Measurements from ENCODE around the gene SLC24A1.

SLC24A1 gene

GRCh38 chr15:65642594-65642993, 20.9 kb downstream of the SLC24A1 start:
- Histone ChIP-seq H3K9me3 (ENCODE audit: insufficient read depth, low read length) (no peaks in the 10 kb centered on the region), H3K36me3 (ENCODE audit: insufficient read depth, insufficient read length, low read length) (no peaks in the 10 kb centered on the region), H3K9ac (ENCODE audit: insufficient read length, low read depth) (no peak overlapping the region), H3K4me3 (ENCODE audit: insufficient read length, low read depth) (no peak overlapping the region), H3K27me3 (ENCODE audit: insufficient read depth, insufficient read length) (no peaks in the 10 kb centered on the region), H3K4me1 (ENCODE audit: insufficient read depth, insufficient read length) (peaks cover 3% of the 10 kb centered on the region)
- no peak for DNase-seq (ENCODE audit: low read depth, low spot score)
- TF ChIP-seq SUZ12 (IDR thresholded peaks at IDR 0.05; ENCODE audit: extremely low read depth, insufficient read depth, insufficient read length) (no peak), ZNF274 (IDR thresholded peaks at IDR 0.05; ENCODE audit: low read depth, low read length) (no peak), YY1 (IDR thresholded peaks at IDR 0.05; ENCODE audit: insufficient read depth, insufficient read length) (no peak)

GRCh38 chr15:65644282-65644681, 22.5 kb downstream of the SLC24A1 start:
- Histone ChIP-seq H3K27me3 (ENCODE audit: insufficient read depth, insufficient read length) (no peaks in the 10 kb centered on the region), H3K4me3 (ENCODE audit: insufficient read length, low read depth) (no peak overlapping the region), H3K9me3 (ENCODE audit: insufficient read depth, low read length) (no peaks in the 10 kb centered on the region), H3K36me3 (ENCODE audit: insufficient read depth, insufficient read length, low read length) (no peaks in the 10 kb centered on the region), H3K4me1 (ENCODE audit: insufficient read depth, insufficient read length) (peaks cover 3% of the 10 kb centered on the region), H3K9ac (ENCODE audit: insufficient read length, low read depth) (no peak overlapping the region)
- DNase-seq (ENCODE audit: low read depth, low spot score), result no peak
- TF ChIP-seq SUZ12 (IDR thresholded peaks at IDR 0.05; ENCODE audit: extremely low read depth, insufficient read depth, insufficient read length), result no peak
- no peak for TF ChIP-seq YY1 (IDR thresholded peaks at IDR 0.05; ENCODE audit: insufficient read depth, insufficient read length)
- TF ChIP-seq ZNF274 (IDR thresholded peaks at IDR 0.05; ENCODE audit: low read depth, low read length), result no peak

GRCh38 chr15:65645392-65645791, 23.7 kb downstream of the SLC24A1 start:
- no peak for TF ChIP-seq SUZ12 (IDR thresholded peaks at IDR 0.05; ENCODE audit: extremely low read depth, insufficient read depth, insufficient read length)
- no peak overlapping the region for H3K9ac ChIP-seq (ENCODE audit: insufficient read length, low read depth)

DNA sequence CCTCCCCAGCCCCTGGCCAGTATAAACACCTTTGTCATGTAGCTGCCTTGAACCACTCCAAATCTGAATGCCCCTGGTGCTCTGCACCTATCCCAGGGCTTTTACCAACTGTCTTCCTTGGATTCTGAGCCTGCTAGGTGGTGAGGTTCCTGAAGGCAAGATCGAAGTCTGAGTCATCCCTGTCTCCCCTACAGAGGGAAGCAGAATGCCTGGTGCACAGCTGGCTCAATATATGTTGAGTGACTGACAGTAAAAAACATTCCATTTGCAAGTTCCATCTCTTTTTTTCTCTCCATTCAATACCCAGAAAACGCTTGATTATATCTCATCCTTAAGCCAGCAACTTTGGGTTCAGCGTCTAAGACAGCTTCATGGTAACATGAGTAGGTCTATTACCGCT, 24.7 kb downstream of the SLC24A1 start:
- TF ChIP-seq YY1 (IDR thresholded peaks at IDR 0.05; ENCODE audit: insufficient read depth, insufficient read length), result no peak
- TF ChIP-seq SUZ12 (IDR thresholded peaks at IDR 0.05; ENCODE audit: extremely low read depth, insufficient read depth, insufficient read length), result no peak
- no peak for TF ChIP-seq ZNF274 (IDR thresholded peaks at IDR 0.05; ENCODE audit: low read depth, low read length)
- no peaks in the 10 kb centered on the region for H3K27me3 ChIP-seq (ENCODE audit: insufficient read depth, insufficient read length)
- no peak overlapping the region for H3K9ac ChIP-seq (ENCODE audit: insufficient read length, low read depth)
- H3K9me3 ChIP-seq (ENCODE audit: insufficient read depth, low read length), result no peaks in the 10 kb centered on the region
- H3K36me3 ChIP-seq (ENCODE audit: insufficient read depth, insufficient read length, low read length), result peaks cover 2% of the 10 kb centered on the region
- DNase-seq (ENCODE audit: low read depth, low spot score), result peak; percentile 23
- peaks cover 3% of the 10 kb centered on the region for H3K4me1 ChIP-seq (ENCODE audit: insufficient read depth, insufficient read length)
- H3K4me3 ChIP-seq (ENCODE audit: insufficient read length, low read depth), result no peak overlapping the region

More at GRCh38 chr15:65645392-65645791, 23.7 kb downstream of the SLC24A1 start:
- Histone ChIP-seq H3K9me3 (ENCODE audit: insufficient read depth, low read length) (no peaks in the 10 kb centered on the region), H3K4me3 (ENCODE audit: insufficient read length, low read depth) (no peak overlapping the region), H3K4me1 (ENCODE audit: insufficient read depth, insufficient read length) (peaks cover 3% of the 10 kb centered on the region), H3K36me3 (ENCODE audit: insufficient read depth, insufficient read length, low read length) (no peaks in the 10 kb centered on the region), H3K27me3 (ENCODE audit: insufficient read depth, insufficient read length) (no peaks in the 10 kb centered on the region)
- no peak for DNase-seq (ENCODE audit: low read depth, low spot score)

DNA sequence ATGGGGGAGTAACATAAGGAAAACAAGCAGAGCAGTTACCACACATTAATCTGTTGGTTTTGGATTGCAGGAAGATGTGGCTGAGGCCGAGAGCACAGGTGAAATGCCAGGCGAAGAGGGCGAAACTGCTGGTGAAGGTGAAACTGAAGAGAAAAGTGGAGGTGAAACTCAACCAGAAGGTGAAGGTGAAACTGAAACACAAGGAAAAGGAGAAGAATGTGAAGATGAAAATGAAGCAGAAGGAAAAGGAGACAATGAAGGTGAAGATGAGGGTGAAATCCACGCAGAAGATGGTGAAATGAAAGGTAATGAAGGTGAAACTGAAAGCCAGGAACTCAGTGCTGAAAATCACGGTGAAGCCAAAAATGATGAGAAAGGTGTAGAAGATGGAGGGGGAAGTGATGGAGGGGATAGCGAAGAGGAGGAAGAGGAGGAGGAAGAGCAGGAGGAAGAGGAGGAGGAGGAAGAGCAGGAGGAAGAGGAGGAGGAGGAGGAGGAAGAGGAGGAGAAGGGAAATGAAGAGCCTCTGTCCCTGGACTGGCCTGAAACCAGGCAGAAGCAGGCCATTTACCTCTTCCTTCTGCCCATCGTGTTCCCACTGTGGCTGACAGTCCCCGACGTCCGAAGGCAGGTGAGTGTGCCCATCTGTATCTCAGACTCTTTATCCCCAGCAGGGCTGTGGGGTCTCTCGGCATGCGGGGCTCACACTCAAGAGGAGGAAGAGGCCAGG, 28.7 kb downstream of the SLC24A1 start:
- Histone ChIP-seq H3K4me1 (ENCODE audit: insufficient read depth, insufficient read length) (peaks cover 3% of the 10 kb centered on the region), H3K4me3 (ENCODE audit: insufficient read length, low read depth) (no peak overlapping the region), H3K36me3 (ENCODE audit: insufficient read depth, insufficient read length, low read length) (peaks cover 2% of the 10 kb centered on the region), H3K9me3 (ENCODE audit: insufficient read depth, low read length) (no peaks in the 10 kb centered on the region), H3K9ac (ENCODE audit: insufficient read length, low read depth) (no peak overlapping the region), H3K27me3 (ENCODE audit: insufficient read depth, insufficient read length) (no peaks in the 10 kb centered on the region)
- TF ChIP-seq YY1 (IDR thresholded peaks at IDR 0.05; ENCODE audit: insufficient read depth, insufficient read length) (no peak), ZNF274 (IDR thresholded peaks at IDR 0.05; ENCODE audit: low read depth, low read length) (no peak), SUZ12 (IDR thresholded peaks at IDR 0.05; ENCODE audit: extremely low read depth, insufficient read depth, insufficient read length) (no peak)
- no peak for DNase-seq (ENCODE audit: low read depth, low spot score)

- H3K4me3 ChIP-seq (ENCODE audit: insufficient read length, low read depth), result no peak overlapping the region
- peaks cover under 1% of the 10 kb centered on the region for H3K4me1 ChIP-seq (ENCODE audit: insufficient read depth, insufficient read length)
- DNase-seq (ENCODE audit: low read depth, low spot score), result no peak
- peaks cover 2% of the 10 kb centered on the region for H3K36me3 ChIP-seq (ENCODE audit: insufficient read depth, insufficient read length, low read length)
- TF ChIP-seq YY1 (IDR thresholded peaks at IDR 0.05; ENCODE audit: insufficient read depth, insufficient read length), result no peak
- TF ChIP-seq ZNF274 (IDR thresholded peaks at IDR 0.05; ENCODE audit: low read depth, low read length), result no peak
- TF ChIP-seq SUZ12 (IDR thresholded peaks at IDR 0.05; ENCODE audit: extremely low read depth, insufficient read depth, insufficient read length), result no peak
- H3K9me3 ChIP-seq (ENCODE audit: insufficient read depth, low read length), result no peaks in the 10 kb centered on the region
- no peak overlapping the region for H3K9ac ChIP-seq (ENCODE audit: insufficient read length, low read depth)
- no peaks in the 10 kb centered on the region for H3K27me3 ChIP-seq (ENCODE audit: insufficient read depth, insufficient read length)
Measured at GRCh38 chr15:65651042-65651322, 29.2 kb downstream of the SLC24A1 start.

DNA sequence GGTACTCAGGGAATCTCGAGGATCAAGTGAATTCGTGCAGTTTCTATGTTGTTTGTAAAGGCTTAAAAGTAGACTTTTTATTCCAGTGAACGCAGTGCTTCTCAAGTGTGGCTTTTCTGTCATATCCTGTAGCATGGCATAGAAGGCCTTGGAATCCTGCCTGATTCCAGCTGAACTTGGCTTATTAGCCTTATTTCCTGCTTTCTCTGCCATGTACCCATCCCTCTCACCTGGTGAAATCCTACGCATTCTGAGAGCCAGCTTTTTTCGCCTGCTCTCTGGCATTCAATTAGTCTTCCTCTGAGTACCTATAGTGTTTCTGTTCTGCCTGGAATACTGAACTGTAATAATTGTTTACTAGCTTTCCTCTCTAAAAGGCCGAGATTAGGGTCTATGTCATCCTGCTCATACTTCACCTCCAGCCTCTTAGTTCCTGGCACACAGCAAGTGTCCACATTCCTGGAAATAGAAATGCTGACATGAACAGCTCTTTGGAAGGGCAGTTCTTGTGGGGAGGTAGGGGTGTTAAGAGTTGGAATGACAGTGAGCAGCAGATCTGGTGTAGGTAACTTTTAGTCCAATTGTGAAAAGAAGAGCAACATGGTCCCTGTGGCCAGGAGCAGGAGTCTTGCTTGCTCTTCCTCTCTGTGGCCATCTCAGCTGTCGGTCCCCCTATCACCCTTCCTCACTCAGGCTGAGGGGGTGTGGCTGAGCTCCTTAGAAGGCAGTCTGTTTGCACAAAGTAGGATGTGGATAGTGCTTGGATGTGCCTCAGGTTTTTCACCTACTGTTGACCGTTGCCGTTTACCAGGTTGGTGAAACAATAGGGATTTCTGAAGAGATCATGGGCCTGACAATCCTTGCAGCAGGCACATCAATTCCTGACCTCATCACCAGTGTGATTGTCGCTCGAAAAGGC, 30.4 kb downstream of the SLC24A1 start:
- no peaks in the 10 kb centered on the region for H3K27me3 ChIP-seq (ENCODE audit: insufficient read depth, insufficient read length)
- no peak overlapping the region for H3K4me3 ChIP-seq (ENCODE audit: insufficient read length, low read depth)
- no peaks in the 10 kb centered on the region for H3K9me3 ChIP-seq (ENCODE audit: insufficient read depth, low read length)
- no peak overlapping the region for H3K9ac ChIP-seq (ENCODE audit: insufficient read length, low read depth)
- H3K4me1 ChIP-seq (ENCODE audit: insufficient read depth, insufficient read length), result no peaks in the 10 kb centered on the region
- DNase-seq (ENCODE audit: low read depth, low spot score), result no peak
- TF ChIP-seq SUZ12 (IDR thresholded peaks at IDR 0.05; ENCODE audit: extremely low read depth, insufficient read depth, insufficient read length), result no peak
- TF ChIP-seq ZNF274 (IDR thresholded peaks at IDR 0.05; ENCODE audit: low read depth, low read length), result no peak
- TF ChIP-seq YY1 (IDR thresholded peaks at IDR 0.05; ENCODE audit: insufficient read depth, insufficient read length), result no peak
- peaks cover 2% of the 10 kb centered on the region for H3K36me3 ChIP-seq (ENCODE audit: insufficient read depth, insufficient read length, low read length)

All from NT2/D1 (cell line).